Stimulated activated CD4-positive, alpha-beta T cell treated with anti-CD3 and anti-CD28 coated beads, Interleukin-1b, Interleukin-23, amount 100 ng/mL, for 24 hours (primary cell): ENCODE results near the gene OR2T11.
"Not testable (repeated sequence)": the region's sequence is repeated elsewhere in the genome, so short reads cannot be mapped to it uniquely, and the experiment has no call there.

Source experiments
- DNase-seq, 4 experiments: peaks; one replicate each; pipeline ENCODE4 v3.0.0-alpha.2; 2020; ENCODE audit warnings: low read depth in 4 of 4, low spot score in 1 of 4

The OR2T11 gene

DNA sequence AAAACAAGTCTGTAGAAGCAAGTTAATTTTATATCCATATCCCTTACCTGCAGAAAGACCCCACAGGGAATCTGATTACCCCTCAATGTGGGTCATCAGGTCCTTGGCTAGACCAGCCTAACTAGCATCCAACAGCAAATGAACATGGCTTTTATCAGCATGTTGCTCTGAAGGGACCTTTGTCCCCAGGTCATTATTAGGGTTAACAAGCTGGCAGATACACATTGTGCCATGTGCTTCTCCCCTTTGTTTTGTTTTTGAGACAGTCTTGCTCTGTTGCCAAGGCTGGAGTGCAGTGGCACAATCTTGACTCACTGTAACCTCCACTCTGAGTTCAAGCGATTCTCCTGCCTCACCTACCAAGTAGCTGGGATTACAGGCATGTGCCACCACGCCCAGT is at the start of gene OR2T11:
TSS of gene OR2T11 (minus strand) at position 101 of the 400 bp plus-strand sequence. CDS start 7,963 bp downstream, outside the sequence.
- not testable (repeated sequence) for DNase-seq

GRCh38 chr1:248681651-248682050 is 46.8 kb upstream of the OR2T11 start:
- no peak for DNase-seq

- no peak for DNase-seq
These were observed 35.1 kb upstream of the OR2T11 start for GRCh38 chr1:248670003-248670402.

- DNase-seq, result not testable (repeated sequence)
These were observed 28.8 kb upstream of the OR2T11 start for GRCh38 chr1:248663453-248664328.

- DNase-seq, result not testable (repeated sequence)
These were observed 21.9 kb upstream of the OR2T11 start for GRCh38 chr1:248656797-248657196.

- DNase-seq, result not testable (repeated sequence)
These were observed 20.5 kb upstream of the OR2T11 start, which contains the start of gene OR2T27 for GRCh38 chr1:248655354-248655753. TSS of gene OR2T27 (minus strand) at chr1:248655528. CDS start at chr1:248650884, 4,644 bp downstream.

DNA sequence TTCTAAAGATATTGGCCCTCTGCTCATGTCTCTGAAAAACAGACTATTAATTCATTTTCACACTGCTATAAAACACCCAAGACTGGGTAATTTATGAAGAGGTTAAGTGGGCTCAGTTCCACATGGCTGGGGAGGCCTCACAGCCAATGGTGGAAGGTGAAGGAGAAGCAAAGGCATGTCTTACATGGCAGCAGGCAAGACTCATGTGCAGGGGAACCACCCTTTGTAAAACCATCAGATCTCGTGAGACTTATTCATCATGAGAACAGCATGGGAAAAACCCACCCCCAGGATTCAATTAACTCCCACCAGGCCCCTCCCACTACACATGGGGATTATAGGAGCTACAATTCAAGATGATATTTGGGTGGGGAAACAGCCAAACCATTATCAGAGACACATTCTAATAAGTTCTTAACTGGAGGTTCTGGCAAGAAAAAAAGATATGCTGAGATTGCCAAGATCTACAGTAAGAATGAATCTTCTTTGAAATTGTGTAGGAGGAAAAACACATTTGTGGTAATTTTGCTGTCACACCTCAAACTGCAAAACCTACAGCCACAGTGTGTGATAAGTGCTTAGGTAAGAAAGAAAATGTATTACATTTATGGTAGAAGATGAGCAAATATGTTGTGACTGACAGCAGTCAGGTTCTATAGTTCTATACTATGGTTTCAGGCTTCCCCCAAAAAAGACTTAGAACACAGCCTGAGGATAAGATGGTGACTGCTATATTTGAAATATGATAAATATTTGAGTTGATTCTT is 14.1 kb upstream of the OR2T11 start:
- not testable (repeated sequence) for DNase-seq

DNA sequence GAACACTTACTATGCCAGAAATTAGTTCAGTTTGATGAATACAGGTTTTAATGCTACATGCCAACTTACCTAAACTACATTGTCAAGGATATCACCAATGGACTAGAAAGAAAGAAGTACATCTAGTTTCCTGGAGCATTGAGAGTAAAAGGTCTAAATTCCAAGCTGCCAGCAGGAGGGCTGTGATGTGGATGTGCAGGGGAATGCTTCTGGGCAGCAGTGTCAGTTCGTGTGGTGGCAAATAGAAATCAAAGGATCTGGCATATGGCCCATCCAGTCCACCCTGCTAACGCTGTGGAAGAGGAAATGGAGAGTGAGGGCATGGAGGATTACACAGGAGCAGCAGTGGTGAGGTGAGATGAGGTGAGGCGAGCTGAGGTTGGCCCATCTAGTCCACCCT is 10.3 kb upstream of the OR2T11 start, which contains the start of gene OR2T35:
TSS of gene OR2T35 (minus strand) at position 101 of the 400 bp plus-strand sequence. CDS start 6,020 bp downstream, outside the sequence.
- not testable (repeated sequence) for DNase-seq

DNA sequence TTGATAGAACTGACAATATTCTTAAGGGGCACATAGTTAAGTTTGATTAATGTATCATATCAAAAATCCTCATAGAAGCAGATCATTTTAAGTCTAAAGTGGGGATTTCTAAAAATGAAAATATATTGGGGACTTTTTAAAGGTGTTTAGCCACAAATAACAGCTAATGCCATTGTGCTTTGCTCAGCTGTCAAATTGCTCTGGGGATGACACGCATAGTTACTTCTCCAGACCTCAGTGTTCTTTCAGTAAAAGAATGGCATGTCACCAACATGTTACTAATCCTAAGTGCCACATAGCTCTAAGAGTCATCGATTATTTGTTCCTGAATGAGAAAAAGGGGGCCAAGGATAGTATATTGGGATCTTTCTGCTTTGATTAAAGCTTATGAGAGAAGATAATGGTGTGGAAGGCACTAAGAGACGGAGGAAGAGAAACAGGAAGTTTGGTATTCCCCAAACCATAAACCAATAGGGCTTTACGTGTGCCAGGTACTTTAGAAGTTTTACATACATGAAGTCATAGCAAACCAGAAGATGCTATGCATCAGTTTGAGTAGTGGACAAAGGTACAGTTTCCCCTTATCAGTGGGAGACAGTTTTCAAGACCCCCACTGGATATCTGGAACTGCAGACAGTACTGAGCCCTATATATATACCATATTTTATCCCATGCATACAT is 8.2 kb upstream of the OR2T11 start:
- not testable (repeated sequence) for DNase-seq

GRCh38 chr1:248641583-248641982 is 6.7 kb upstream of the OR2T11 start:
- DNase-seq, result not testable (repeated sequence)

- DNase-seq, result not testable (repeated sequence)
These were observed 6.0 kb upstream of the OR2T11 start for GRCh38 chr1:248640906-248641305.

- not testable (repeated sequence) for DNase-seq
These were observed 4.8 kb upstream of the OR2T11 start for GRCh38 chr1:248639652-248640051.

DNA sequence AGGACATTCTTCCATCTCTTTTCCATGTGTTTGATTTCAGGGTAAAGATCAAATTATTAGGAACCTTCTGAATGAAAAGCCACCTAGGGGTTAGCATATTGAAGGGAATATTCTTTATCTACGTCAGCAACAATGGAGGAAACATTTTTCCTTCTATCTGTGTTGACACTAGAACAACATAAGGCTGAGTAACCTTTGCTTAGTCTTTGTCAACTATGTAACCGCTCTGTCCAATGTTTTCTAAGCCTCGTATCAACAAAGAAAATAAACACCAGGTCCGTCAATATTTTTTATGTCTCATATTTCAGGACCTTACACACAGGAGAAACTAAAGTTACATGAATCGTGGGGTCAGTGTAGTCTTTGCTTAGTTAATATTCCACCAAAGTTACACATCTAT is 1.7 kb upstream of the OR2T11 start:
- DNase-seq, result not testable (repeated sequence)

- no peak for DNase-seq
These were observed 3.4 kb downstream of the OR2T11 start for GRCh38 chr1:248631354-248632008.

GRCh38 chr1:248630551-248630950 is 4.3 kb downstream of the OR2T11 start:
- no peak for DNase-seq

GRCh38 chr1:248627971-248628844 is 6.7 kb downstream of the OR2T11 start:
- no peak for DNase-seq

- no peak for DNase-seq
These were observed 8.9 kb downstream of the OR2T11 start for GRCh38 chr1:248625971-248626370.

- no peak for DNase-seq
These were observed 9.7 kb downstream of the OR2T11 start for GRCh38 chr1:248625166-248625565.

GRCh38 chr1:248622570-248623001 is 12.3 kb downstream of the OR2T11 start:
- DNase-seq, result no peak

- no peak for DNase-seq
These were observed 13.1 kb downstream of the OR2T11 start for GRCh38 chr1:248621770-248622169.
